ENCODE data around the gene HOXD10.
A peak's percentile ranks its signal among the peaks of the same experiment; 100 is the strongest.

Gene HOXD10

DNA sequence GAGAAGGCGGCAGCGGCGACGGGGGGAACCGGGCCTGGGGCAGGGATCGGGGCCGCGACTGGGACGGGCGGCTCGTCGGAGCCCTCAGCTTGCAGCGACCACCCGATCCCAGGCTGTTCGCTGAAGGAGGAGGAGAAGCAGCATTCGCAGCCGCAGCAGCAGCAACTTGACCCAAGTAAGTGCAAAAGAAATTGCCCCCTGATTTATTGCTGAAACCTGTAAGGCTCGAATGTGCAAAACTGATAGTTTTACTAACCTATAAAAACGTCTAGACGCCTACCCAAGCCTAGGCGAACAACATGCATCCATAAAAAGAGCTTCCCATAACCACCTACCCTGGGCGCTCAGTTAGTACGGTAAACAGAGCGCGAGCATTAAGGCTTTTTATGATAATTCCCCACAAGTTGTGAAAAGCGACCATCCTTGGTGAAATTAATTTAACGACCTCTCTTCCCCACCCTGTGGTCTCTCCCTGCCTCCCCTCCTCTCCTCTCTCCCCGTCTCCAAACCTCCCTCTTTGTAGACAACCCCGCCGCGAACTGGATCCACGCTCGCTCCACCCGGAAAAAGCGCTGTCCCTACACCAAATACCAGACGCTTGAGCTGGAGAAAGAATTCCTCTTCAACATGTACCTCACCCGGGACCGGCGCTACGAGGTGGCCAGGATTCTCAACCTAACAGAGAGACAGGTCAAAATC is 7.0 kb downstream of the HOXD10 start:
- DNase-seq = no peak

DNA sequence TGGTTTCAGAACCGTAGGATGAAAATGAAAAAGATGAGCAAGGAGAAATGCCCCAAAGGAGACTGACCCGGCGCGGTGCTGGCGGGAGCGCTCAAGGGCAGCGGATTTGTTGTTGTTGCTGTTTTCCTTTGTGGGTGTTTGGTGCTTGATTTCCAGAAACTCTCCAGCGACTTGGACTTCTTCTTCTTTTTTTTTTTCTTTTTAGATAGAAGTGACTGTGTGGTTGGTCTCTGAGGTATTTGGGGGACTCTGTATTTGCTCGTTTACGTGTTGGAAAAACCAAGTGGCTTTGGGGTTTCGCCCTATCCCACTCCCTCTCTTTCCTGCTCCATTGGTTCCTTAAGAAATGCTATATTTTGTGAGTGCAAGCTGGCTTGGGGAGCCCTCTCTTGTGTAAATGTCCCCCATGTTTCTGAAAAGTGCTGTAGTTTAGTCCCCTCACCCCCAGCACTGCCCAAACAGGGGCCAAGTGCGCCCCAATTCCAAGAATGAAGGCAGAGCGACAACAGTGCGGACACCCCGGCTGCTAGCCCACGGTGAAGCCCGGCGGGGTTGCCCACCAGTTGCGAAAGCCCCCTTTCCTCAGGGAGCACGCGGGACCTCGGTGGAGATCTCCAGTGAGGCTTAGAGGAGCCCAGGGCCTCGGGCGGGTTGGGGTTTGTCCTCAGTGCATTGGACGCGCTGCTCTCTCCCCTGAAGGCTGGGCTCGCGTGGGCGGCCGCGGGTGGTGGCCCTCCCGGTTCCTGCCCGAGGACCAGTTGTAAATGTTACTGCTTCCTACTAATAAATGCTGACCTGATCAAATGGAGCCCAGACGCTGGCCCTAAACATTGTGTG is 7.8 kb downstream of the HOXD10 start:
- no peak for DNase-seq

DNA sequence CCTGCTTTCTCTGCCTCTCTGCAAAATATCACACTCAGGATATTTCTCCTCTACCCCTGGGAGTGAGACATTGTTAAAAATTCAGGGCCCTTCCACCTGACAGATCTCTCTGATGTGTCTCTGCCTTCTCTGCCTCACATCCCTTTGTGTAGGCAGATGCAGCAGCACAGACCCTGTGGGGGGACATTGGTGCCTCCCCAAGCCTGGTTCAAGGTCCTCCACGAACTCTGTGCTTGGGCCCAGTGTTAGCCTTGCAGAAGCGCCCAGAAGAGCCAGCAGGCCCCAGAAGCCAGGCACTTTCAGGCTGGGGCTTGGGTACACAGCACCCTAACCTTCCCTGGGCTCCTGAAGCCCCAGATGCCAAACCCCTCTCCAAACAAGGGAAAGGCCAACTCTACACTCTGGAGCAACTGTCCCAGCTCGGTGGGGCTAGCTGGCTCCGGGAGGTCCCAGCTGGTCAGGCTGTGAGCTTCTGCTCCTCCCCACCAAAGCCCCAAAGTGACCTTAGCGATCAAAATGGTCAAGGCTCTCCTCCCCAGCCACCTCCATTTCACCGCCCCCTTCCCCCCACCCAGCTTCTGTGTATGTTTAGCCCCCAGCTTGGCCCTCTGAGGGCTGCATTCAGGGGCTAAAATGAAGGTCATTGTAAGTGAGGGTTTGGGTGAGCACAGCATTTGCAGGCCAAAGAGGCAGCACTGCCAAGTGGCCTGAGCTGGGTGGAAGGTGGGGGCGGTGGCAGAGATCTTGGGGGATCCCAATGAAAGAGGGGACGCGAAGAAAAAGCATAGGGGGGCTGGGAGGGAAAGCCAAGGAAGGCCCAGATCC is 8.6 kb downstream of the HOXD10 start:
- no peak for DNase-seq

DNA sequence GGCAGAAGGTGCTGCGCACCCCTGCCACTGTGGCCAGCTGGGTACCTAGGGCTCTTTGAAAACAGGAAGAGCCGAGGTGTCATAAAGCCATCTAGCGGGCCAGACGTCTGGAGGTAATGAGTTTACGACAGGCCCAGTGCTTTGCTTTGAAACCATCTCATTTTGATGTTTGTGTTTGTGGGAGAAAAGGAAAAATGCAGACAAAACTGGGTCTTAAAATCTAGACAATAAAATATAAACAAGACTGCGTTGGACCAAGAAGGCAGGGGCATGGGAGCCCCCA is 9.1 kb downstream of the HOXD10 start:
- DNase-seq = no peak

DNA sequence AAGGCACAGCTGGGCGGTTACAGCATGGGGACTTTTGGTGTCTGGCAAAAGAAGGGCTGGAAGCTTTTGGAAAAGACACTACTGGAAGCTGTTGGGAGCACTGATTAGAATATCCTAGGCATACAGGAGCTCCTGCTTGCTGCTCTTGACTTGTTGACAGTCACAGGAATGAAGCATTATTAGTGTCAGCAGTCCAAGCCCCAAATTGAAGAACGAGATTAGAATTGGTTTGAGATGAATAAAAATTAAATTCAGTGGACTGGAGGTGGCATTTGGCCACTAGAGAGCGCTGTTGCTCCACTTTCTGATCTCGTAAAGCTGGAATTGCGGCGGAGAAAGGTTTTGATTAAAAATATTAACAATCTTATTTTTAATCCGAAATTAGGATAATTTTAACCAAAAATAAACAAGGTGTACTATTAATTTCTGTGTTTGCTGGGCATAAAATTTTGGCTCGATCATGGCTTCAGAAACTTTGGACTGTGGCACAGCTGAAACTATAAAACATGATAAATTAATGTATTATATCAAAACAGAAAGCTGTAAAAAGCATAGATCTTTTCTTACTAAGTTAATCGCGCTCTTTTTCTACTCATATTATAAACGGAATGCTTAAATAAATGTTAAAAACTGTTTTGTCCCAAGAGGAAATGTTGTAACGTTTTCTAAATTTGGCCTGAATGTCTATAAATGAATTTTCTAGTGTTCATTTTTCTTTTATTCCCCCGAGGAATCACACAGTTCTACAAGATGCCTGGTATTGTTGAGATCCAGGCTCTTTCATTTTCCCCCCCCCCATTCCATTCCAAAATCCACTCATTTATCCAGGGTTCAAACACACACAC is 10.6 kb downstream of the HOXD10 start:
- peak; percentile 47 for DNase-seq

DNA sequence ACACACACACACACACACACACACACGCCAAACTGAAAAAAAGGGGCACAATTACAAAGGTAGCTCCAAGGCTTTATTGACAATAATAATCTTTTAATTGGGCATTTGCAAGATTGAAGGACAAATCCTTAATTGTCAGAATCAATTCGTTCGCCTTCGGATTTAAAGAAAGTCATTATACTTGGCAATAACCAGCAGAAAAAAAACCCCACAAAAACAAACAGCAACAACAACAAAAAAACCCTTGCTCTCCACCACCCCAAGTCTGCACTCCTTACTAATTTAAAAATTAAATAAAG is 11.1 kb downstream of the HOXD10 start:
- no peak for DNase-seq

DNA sequence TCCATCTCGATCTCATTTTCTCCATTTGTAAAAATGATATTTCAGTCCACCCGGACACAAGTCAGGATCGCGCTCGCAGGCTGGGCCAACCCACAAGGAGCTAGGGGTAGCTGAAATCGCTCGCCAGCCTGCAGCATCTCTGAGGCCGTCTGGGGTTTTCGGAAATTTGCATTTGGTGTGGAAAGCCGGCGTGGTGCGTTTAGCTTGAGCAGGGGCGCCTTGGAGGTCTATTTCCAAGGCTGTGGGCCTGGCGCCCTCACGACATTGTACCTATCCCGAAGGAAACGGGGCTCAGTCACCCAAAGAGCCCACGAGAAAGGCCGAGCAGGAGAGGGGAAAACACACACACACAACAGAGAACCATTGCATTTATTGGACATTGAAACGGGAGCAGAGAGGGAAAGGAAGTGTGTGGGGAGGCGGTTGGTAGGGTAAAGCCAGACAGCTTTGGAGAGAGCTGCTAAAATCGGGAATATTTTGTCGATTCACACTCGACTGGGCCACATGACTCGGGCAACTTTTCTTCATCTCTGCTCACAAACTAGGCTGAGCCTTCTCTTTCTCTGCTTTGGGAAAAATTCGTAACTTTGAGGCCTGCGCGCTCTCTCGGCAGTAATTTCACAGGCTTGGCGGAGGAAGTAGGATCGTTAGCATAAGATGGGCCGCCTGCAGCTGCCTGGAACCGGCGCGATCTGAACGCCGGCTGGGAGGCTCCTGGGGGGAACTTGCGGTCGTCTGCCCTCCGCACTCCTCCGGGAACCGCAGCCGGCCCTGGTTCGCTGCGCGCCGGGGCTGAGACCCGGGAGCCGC is 11.8 kb downstream of the HOXD10 start:
- no peak for DNase-seq

DNA sequence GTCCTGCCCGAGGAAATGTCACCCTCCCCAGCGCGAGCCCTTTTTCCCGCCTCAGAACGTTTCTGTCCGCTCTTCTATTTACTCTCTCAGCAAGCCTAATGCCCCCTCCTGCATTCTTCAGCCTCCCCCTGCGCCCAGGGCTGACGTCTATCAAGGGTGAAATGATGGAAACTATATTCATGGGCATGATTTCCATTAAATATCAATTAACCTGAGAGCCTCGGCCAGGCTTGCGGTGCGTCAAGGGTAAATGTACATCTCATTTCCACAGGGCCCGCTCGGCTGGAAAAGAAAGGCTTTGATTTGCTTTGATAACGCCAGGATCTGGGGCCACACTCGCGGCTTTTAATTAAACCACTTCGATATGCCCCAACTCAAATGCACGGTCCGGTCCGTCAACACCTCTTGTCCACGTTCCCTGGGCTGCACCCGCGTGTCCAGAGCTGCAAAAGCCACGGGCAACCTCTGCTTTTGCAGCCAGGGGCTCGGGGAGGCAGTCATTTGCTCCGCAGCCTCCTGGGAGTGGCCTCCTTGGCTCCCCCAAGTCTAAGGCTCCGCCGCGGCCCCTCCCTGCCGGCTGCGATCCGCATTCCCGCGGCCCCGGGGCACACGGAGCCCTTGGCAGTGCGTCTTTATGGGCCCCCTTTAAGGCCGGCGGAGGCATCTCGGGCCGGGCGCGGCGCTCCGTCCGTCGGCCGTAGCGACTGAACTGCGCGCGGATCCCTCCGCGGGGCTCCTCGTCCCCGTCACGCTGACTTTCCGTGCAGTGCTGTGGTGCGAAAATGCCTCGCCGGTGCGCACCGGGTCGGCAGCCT is 12.6 kb downstream of the HOXD10 start, which contains the start of gene HOXD8:
Gene HOXD8 (plus strand): TSS at position 724 of the 815 bp plus-strand sequence. CDS start 662 bp downstream, outside the sequence.
- DNase-seq = no peak

DNA sequence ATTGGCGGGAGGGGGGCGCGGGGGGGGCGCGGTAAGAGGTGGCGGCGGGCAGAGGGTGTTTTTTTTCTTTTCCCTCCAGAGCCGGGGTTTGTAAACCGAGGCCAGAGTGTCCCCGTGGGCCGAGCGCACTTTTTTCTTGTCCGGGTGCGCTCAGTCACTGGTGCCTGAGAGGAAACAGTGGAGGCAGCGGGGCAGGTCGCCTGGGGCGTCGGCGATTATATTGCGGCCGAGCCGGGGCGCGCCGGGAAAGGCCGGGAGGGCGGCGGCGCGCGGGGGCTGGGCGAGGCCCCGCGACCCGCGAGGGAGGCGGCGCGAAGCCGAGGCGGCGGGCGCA is 13.2 kb downstream of the HOXD10 start:
- DNase-seq = no peak

DNA sequence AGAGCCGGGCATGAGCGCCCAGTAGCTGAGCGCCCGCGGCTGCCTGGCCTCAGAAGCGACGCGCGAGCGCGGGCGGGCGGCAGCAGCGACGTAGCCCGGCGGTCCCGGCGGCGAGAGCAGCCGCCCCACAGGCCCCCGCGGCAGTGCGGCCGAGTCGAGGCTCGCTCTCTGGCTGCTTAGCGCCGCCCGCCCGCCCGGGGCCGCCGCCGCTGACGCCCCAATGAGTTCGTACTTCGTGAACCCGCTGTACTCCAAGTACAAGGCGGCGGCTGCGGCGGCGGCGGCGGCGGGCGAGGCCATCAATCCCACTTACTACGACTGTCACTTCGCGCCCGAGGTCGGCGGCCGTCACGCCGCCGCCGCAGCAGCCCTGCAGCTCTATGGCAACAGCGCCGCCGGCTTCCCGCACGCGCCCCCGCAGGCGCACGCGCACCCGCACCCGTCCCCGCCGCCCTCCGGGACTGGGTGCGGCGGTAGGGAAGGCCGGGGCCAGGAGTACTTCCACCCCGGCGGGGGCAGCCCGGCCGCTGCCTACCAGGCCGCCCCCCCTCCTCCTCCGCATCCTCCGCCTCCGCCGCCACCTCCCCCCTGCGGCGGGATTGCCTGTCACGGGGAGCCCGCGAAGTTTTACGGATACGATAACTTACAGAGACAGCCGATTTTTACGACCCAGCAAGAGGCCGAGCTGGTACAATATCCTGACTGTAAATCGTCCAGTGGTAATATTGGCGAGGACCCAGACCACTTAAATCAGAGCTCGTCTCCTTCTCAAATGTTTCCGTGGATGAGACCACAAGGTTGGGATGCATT is 13.8 kb downstream of the HOXD10 start:
- DNase-seq = no peak

DNA sequence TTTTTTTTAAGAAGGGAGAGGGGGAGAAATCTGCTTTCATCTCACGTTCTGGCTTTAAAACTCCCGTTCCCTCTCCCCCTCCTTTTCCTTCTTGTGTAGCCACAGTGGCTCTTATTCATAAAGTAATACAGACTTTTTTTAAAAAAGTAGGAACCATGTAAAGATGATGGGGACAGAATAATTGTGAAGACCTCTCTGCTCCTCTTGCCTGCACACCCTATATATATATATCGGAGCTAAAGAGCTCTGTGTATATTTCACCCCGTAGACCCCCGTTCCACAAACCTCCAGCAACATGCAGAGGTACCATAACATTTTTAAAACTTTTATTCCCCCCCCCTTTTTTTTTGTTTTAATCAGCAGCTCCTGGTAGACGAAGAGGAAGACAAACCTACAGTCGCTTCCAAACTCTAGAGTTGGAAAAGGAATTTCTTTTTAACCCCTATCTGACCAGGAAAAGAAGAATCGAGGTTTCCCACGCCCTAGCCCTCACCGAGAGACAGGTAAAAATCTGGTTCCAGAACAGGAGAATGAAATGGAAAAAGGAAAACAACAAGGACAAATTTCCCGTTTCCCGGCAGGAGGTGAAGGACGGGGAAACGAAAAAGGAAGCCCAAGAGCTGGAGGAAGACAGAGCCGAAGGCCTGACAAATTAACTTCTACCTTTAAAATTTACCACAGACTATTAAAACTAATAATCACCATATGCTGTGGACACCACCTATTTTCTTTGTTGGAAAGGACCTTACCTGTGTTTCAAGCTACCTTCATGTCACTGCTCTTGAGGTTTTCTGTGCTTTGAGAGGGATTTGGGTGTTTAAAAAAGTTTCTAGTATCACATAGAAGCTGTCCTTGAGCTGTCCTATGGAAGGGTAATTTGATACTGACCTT is 14.6 kb downstream of the HOXD10 start:
- DNase-seq = no peak

DNA sequence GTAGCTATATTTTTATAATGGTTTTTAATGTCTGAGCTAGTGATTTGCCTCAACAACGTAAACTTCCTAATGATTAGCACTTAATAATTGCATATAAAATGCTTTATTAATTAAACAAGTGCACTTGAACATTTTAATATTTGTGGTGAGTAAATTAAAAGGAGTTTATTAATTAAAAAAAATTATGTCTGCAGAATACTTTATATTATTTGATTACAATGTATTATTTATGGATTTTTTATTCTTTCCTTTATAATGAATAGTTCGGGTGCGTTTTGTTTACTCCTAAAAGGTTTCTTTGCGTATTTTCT is 15.2 kb downstream of the HOXD10 start:
- no peak for DNase-seq

DNA sequence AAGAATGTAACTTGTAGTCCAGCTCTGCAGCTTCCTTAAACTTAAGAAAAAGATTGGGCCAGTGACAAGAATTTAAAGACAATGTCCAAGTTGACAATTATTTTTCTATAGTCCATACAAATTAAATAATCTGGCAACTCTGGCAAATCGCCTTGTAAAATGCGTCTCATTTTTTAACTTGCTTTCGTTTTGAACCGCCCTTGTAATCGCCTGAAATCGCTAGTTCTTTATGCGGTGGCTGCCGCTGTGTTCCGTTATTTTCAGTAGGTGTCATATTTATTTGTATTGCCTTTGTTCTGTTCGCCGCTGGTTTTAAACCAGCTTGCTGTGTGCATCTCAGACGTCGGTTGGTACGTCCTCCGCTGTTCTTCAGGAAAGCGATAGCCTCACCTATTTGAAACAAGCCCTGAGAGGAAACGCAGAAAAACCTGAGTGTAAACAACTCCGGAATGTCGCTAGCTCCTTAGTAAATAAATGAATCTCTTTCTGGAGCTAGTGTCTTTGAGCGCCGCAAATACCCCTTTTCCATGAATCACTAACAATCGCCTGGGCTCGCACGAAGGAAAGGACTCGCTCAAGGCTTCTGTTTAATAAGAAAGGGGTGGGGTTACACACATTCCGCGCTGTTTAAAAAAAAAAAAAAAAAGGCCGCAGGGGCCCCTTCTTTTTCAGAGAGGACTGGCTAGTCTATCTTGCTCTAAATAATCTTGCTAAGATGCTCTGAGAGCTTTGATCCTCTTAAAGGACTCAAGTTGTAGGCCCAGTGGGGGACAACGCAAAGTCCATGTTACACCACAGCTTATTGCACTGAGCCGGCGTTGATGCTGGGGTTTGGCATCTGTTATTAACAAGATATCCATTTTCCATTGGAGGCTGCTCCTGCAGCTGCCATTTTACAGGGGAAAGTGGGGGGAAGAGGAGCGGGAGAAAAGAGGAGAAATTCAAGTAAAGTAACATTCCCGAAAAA is 15.9 kb downstream of the HOXD10 start:
- no peak for DNase-seq

DNA sequence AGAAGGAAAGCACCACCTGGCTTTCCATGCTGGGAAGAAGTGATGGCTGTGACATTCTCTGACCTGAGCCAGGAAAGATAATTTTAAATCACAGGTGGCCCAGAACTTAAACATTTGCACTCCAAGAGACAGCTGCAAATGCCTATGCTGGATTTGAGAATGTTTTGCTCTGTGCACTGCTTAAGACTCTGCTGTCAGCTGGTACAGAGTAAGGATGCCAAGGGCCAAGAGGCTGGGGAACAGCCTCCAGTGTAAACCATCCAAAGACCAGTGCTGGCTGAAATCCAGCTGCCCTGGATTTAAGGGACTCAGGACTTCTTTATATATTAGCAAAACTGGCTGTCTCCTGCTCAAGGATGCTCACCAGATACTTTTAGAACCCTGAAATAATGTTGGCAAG is 16.8 kb downstream of the HOXD10 start:
- DNase-seq = peak; percentile 1

DNA sequence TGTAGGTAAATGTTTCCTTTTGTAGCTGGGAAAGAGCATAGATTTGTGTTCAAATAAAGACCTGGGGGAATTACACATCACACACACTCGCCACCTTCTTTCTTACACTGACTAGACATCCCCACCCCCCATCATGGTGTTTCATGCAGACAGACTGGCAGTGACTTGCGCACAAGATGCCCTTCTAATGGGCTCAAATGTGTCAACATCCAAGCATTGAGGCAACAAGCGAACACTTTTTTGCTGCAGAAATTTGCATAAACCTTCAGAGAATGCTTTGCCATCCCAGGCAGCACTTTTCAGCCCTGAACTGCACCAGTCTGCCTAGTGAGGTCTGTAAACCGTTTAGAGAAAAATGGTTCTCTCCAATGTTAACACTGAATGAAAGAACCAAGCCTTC is 17.5 kb downstream of the HOXD10 start:
- no peak for DNase-seq

DNA sequence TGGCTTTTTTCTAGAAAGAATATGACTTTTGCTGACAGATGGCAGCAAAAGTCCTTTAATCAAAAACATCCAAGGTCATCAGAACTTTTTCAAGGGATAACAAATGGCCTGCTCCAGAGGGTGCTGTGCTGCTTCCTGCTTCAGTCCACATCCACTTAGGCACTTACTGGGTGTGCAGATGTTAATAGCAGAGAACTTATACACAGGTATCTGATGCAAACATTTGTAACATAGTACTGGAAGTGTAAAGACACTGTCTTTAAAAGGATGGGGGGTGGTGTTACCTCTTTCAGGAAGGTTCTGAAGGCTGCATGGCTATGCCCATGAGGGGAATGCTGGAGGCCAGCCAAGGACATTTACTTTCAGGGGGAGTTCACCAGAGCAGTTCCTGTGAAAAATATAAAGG is 18.5 kb downstream of the HOXD10 start:
- DNase-seq = peak; percentile 51

DNA sequence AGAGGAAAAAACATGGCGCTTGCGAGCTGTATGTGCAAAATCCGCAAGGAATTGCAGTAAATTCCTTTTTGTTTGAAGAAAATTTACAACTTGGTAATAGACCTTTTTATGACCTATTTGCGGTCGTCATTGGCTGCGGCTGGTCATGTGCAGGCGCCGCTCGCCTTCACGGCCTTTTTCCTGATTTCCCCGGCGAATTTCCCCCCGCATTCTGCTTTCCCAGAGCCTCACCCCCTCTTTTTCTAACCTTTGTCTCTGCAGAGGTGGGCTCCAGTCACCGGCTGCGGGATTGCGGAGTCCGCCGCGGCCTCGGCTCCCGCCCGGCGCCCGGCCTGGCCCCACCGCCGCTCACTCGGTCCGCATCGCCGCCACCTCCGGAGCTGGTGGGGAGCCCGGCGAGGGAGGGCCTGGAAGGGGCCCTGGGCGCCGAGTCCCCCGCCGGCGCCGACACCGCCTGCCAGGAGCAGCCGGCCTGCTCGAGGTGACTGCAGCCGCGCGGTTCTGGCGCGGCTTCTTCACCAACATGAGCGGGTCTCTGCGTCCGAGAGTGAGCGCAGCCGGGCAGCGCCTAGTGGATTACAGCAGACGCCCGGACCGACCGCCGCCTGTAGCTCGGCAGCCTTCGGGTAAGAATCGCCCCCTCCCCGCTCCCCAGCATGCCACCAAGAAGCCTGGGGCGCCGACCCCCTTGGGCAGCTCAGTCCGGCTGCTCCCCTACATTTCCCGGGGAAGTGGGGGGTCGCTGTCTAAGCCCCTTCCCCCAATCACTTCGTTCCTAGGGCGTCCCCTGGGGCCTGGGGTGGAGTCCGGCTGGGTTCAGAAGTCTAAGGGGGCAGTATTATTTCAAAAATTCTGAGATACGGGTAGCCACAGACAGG is 20.0 kb downstream of the HOXD10 start:
- no peak for DNase-seq

Measured in NCI-H69 (cell line).